HUDEP-2 (cell line): ENCODE results near the gene GARIN1A.

ENCODE experiments used
- DNase-seq, 76 experiments: peaks; one replicate each; lab custom pipeline; 2025; ENCODE audit not compliant: unreplicated experiment in 76 of 76; lab: John Stamatoyannopoulos, UW

GARIN1A gene

GRCh38 chr7:128710481-128710880 is 38.4 kb downstream of the GARIN1A start:
- no peak for DNase-seq

GRCh38 chr7:128713794-128714193 is 41.7 kb downstream of the GARIN1A start:
- DNase-seq = no peak

- DNase-seq = no peak
Observed at GRCh38 chr7:128714701-128715495, 42.8 kb downstream of the GARIN1A start.

- DNase-seq = no peak
Observed at GRCh38 chr7:128718967-128719642, 47.0 kb downstream of the GARIN1A start.

- no peak for DNase-seq
Observed at GRCh38 chr7:128721376-128721775, 49.3 kb downstream of the GARIN1A start.
